Activated naive CD4-positive, alpha-beta T cell treated with Interleukin-2 at 50 U/mL for 16 hours (primary cell): ENCODE results near the gene PPIF.

Source experiments
- DNase-seq: peaks from one replicate; pipeline ENCODE4 v3.0.0-alpha.2; 2020

The PPIF gene

DNA sequence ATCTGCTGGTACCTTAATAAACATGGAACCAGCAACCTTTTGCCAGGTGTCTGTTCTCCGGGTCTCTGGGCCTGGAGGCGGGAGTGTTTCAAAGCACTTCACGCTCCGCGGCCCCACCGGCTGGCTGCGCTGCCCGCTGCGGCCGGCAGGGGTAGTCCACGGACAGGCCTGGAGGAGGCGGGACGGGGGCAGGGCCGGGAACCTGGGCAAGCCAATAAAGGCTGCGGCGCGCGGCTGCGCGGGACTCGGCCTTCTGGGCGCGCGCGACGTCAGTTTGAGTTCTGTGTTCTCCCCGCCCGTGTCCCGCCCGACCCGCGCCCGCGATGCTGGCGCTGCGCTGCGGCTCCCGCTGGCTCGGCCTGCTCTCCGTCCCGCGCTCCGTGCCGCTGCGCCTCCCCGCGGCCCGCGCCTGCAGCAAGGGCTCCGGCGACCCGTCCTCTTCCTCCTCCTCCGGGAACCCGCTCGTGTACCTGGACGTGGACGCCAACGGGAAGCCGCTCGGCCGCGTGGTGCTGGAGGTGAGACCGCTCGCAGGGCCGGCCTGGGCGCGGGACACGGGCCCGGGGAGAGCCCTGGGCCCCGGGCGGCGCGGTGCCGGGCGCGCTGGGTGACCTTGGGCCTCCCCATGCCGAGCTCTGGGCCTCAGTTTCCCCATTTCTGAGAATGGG, at the start of gene PPIF:
Gene PPIF, plus strand, starts transcription at position 244 of the 668 bp plus-strand sequence. Its CDS starts 80 bp downstream, at position 324.
- DNase-seq, result peak; percentile 94

DNA sequence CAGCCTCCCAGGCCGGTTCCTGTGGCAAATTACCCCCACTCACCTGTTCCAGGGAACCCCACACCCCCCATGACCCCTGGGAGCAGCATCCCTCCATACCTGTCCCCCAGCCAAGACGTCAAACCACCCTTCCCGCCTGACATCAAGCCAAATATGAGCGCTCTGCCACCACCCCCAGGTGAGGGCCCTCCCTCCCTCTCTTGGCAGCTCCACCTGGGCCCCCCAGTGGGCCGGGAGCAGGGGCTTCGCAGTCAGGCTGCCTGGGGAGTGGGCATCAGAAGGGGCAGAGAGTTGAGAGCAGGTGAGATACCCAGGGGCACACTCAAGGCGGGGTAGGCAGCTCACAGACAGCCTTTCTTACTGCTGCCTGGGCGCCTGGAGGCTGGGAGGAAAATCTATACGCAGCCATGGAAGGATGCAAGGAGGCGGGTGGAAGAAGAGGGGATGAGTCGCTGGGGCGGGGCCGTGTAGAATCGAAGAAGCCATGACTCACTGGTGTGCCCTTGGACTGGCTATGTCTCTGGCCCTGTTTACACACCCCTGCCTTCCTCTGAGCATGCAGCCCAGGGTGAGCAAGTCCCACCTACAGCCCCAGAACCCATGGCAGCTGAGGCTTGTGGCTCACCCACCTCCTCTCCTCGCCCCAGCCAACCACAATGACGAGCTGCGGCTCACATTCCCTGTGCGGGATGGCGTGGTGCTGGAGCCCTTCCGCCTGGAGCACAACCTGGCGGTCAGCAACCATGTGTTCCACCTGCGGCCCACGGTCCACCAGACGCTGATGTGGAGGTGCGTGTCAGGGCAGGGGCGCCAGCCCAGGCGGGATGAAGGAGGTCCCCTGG, 48.6 kb upstream of the PPIF start:
- peak; percentile 54 for DNase-seq

DNA sequence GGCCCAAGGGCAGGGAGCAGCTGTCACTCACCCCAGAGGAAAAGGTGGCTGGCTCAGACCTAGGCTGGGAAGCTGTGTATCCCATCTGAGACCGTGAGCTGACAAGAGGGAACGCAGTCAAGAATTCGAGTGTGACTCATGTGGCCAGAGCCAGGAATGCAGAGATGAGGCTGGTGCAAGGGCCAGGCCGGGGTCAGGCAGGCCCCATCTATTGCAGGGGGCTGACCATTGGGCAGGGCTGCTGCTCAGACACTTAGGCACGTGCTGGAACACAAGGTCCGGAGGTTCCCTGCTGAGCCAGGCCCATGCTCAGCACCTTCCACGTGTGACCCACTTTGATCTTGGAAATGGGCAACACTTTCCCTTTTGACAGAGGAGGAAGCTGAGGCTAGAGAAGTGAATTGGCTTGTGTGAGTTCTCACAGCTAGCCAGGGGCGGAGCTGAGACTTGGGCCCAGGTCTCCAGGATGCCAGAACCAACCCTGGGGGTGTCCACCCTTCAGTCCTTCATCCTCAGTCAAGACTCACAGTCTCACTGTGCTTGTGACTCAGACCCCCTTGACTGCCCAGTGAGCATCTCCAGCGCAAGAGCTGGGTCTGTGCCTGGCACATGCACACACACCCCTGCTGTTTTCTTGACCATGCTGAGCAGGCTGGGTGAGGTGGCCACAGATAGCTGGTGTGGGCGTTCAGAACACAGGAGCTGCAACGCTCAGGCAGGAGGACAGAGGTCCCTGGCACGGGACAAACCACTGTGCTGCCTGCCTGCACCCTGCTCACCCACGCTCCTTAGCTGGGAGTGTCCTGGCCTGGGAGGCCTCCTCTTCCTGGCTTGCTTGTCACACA, 47.6 kb upstream of the PPIF start:
- no peak for DNase-seq

GRCh38 chr10:79300711-79301110, 46.6 kb upstream of the PPIF start:
- no peak for DNase-seq

DNA sequence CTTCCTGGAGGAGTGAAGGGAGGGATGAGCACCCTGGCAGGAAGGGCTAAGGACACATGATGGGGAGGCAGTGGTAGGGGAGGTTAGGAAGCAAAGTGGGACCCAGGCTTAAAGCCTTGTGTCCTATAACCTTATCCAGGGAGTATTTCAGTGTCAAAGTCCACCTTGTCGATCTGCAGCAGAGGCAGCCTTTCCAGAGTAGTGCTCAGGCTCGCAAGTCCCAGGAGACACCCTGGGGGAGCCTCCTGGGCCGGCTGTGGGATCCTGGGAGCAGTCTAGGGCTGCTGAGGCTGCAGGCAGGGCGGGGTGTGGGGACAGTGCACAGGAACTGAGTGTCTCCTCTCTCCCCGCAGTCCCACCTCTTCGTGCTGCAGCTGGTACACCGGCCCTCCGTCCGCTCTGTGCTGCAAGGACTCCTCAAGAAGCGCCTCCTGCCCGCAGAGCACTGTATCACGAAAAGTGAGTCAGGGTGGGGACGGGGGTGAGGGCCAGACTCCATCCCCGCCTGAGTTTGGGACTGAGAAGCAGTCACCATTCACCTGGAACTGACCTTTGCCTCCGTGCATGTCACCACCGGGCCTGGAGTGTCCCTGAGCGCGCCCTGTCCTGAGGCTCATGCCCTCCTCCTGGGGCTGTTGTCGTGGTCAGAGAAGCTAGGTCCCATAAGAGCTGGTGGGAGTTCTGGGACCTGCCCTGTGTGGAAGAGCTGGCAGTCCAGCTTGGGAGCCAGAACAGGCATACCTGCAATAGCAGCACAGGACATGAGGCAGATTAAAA, 45.3 kb upstream of the PPIF start:
- DNase-seq, result no peak

- DNase-seq, result no peak
Observed at GRCh38 chr10:79303631-79304478, 43.4 kb upstream of the PPIF start.

DNA sequence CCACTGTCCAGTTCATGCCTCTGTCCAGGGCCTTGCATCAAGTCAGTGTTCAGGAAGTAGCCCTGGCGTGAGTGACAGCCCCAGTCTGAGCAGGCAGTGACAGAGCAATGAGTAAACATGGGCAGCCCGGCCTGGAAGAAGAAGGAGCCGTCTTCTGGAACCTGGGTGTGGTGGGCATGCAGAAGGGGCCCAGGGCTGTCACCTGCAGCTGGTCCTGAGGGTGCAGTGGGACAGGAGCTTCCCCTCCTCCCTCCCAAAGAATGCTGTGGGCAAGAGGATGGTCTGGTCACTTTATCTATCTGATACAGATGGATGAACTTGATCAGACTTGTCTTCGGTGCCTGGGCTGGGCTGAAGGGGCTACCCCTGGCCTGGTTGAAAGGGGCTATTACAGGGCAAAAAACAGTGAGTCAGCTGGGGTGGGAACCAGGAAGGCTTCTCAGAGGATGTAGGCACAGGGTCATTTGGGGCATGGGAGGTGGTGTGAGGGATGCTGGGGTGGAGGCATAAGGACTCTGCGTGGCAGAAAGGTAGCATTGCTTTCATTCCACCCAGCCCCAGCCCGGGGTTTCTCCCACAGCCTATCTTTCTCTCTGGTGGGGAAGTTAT, 42.7 kb upstream of the PPIF start:
- no peak for DNase-seq

GRCh38 chr10:79305515-79305914, 41.8 kb upstream of the PPIF start:
- DNase-seq, result no peak

- no peak for DNase-seq
Observed at GRCh38 chr10:79305988-79306387, 41.3 kb upstream of the PPIF start.

GRCh38 chr10:79306644-79307220, 40.5 kb upstream of the PPIF start:
- DNase-seq, result no peak

DNA sequence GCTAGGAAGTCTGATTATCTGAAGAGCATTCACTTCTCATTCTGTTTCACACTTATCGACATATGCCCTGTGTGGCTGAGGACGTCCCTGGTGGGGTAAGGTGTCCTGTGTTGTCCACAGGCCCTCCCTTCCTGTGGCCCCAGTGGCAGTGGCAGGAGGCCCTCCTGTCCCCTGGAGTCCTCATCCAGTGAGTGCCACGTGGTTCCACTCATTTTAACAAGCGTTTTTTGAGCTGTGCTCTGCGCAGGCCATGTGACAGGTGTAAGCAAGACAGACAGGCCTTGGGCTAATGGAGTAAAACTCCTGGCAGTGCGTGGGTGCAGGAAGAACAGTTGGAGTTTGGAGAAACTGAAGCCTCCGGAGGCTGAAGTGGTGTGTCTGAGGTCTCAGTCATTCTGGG, 39.3 kb upstream of the PPIF start:
- DNase-seq, result no peak

GRCh38 chr10:79308969-79309665, 38.2 kb upstream of the PPIF start:
- DNase-seq, result no peak

- DNase-seq, result no peak
Observed at GRCh38 chr10:79310200-79310865, 36.9 kb upstream of the PPIF start.

DNA sequence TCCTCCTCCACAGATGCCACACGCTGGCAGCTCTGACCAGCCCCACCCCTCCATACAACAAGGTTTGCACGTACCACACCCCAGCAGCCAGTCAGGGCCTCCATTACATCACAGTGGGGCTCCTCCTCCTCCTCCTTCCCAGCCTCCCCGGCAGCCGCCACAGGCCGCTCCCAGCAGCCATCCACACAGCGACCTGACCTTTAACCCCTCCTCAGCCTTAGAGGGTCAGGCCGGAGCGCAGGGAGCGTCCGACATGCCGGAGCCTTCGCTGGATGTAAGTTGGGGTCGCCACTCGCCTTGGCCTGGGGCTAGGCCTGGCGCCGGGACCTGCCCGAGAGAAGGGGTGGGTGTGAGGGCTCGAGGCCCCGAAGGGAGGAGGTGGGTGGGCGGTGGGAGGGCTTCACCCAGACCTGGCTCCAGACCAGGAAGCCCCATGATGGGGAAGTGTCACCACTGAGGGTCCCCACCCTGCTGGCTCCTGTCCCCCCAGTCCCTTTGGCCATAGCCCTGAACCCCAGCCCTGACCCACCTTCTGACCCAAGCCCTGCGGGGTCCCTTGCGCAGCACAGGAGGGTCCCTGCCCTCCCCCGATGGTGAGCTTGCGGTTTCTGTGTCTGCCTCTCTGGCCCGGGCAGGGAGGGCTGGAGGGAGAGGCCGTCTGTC, 36.2 kb upstream of the PPIF start:
- DNase-seq, result no peak

- no peak for DNase-seq
Observed at GRCh38 chr10:79311581-79312407, 35.5 kb upstream of the PPIF start.

DNA sequence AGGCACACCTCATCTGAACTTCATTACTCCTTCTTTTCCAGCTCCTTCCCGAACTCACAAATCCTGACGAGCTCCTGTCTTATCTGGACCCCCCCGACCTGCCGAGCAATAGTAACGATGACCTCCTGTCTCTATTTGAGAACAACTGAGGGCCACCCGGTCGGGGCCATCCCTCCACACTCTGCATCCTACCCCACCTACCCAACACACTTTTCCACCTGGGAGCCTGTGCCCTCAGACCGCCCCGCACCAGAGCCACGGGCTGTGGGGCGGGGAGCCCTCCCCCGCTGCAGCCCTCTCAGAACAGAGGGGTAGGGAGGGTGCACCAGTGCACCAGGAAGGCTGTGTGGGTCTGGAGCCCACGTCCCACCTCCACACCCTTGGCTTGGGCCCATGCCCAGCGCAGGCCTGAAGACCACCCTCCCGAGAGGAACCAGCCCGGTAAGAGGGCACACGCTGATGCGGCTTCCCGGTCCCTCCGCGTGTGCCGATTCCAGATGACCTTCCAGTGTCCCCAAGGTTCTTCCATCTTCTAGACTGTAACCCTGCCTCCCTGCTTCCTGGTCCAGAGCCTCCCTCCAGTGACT, 34.6 kb upstream of the PPIF start:
- no peak for DNase-seq

DNA sequence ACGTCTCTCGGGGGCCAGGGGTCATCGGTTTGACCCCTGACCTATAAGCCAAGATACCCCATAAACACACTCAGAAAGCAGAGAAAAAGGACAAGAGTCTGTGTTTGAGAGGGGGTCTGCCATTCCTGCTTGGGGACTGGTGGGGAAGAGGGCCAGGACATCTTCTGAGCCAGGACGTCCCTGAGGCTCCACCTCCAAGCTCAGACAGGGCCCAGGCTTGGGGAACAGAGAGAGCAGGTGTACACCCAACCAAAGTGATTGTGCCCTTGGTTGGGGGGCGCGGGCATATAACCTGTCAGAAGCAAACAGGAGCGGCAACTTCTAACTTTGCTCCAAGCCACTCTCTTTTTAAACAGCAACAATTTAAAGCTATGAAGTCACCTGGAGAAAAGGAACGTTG, 33.9 kb upstream of the PPIF start:
- DNase-seq, result no peak
